ENCODE results near the gene CDC14B.
"Not testable (repeated sequence)": the region's sequence is repeated elsewhere in the genome, so short reads cannot be mapped to it uniquely, and the experiment has no call there.

CDC14B gene

DNA sequence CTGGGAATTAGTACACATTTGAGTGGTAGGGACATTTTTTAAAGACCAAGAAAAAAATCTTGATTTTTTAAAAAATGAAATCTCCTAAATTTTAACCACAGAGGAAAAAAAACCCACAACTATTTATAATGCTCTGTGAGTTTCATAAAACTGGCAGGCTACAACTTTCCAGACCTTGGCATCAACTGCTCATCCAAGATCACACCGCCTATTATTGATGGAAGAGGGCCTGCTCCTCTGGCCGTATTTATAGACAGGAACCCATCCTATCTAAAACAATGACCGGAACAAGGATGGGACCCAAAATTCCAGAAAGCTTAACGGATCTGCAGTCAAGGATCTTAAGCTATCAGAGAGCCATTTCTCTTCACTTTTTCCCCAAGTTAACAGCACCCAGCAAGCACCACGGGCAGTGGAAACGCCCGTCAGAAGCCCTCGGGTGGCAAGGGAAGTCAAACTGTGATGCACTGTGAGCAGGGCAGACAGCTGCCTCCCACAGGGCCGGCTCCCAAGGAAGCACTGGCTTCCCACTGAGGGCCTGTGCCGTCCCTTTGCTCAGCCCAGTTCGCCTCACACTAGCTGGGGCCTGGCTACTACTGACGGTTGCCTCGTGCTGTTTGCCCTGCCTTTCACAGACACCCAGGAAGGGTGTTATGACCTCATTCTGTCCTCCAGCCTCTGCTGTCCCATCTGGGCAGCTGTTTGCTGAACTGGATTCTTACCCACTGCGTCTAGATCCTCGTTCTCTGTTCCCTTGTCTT lies 62.8 kb downstream of the CDC14B start:
- H3K4me3 ChIP-seq (ENCODE audit: low read length), result no peak overlapping the region
- TF ChIP-seq ZNF274 (IDR thresholded peaks at IDR 0.05; ENCODE audit: low read depth, low read length), result no peak

GRCh38 chr9:96555567-96556386 lies 63.9 kb downstream of the CDC14B start:
- no peak overlapping the region for H3K4me3 ChIP-seq (ENCODE audit: low read length)
- no peak for TF ChIP-seq ZNF274 (IDR thresholded peaks at IDR 0.05; ENCODE audit: low read depth, low read length)

DNA sequence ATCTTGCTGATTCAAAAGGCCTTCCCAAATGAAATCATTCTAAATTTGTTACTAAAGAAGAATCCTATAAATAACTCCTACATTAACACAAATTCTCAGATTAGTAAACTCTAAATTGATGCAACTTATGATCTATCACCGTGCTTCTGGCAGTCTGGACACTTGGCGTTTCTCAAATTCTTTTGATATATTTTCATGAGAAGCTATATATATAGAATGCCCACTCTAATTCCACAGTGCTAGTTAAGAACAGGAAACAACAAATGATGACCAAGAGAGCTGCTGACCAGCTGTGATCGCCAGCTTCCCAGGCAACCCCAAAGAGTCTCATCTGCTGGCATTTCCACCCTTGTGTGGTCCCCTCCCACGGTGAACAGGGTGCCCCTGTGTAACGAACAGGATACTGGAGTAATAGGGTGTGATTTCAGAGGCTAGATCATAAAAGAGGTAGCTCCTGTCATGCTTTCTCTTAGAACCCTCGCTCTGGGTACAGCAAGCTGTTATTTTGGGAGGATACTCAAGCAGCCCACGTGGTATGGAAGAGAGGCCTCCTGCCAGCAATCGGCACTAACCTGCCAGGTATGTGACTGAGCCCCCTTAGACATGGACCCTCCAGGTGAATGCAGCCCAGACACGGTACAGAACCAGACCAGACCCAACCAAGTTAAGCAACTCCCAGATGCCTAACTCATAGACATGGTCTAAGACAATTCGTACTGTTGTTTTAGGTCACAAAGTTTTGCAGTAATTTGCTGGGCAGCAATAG lies 64.7 kb downstream of the CDC14B start:
- no peak for TF ChIP-seq ZNF274 (IDR thresholded peaks at IDR 0.05; ENCODE audit: low read depth, low read length)
- H3K4me3 ChIP-seq (ENCODE audit: low read length), result no peak overlapping the region

DNA sequence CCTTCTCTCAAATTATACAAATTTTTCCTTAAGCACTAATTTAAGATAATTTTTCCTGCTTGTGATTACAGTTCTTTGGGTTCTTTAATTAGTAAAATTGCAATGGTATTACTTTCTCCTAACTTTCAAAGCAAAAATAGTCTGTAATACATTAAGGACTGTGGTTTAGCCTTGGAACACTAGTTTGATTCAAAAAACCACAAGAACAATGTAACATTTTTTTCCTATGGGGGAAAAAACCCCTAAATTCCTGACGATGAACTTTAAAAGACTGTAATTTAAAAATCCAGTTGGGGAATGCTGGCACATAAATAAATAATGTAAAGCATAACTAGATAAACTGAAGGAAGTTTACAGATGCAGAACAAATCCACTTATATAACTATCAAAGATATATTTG lies 65.3 kb downstream of the CDC14B start:
- H3K4me3 ChIP-seq (ENCODE audit: low read length), result no peak overlapping the region
- no peak for TF ChIP-seq ZNF274 (IDR thresholded peaks at IDR 0.05; ENCODE audit: low read depth, low read length)

GRCh38 chr9:96553070-96553469 lies 66.6 kb downstream of the CDC14B start:
- TF ChIP-seq ZNF274 (IDR thresholded peaks at IDR 0.05; ENCODE audit: low read depth, low read length), result no peak
- H3K4me3 ChIP-seq (ENCODE audit: low read length), result no peak overlapping the region

- no peak overlapping the region for H3K4me3 ChIP-seq (ENCODE audit: low read length)
- TF ChIP-seq ZNF274 (IDR thresholded peaks at IDR 0.05; ENCODE audit: low read depth, low read length), result no peak
Observed at GRCh38 chr9:96551403-96551802, 68.2 kb downstream of the CDC14B start.

GRCh38 chr9:96550659-96551058 lies 69.0 kb downstream of the CDC14B start:
- TF ChIP-seq ZNF274 (IDR thresholded peaks at IDR 0.05; ENCODE audit: low read depth, low read length), result no peak
- H3K4me3 ChIP-seq (ENCODE audit: low read length), result no peak overlapping the region

DNA sequence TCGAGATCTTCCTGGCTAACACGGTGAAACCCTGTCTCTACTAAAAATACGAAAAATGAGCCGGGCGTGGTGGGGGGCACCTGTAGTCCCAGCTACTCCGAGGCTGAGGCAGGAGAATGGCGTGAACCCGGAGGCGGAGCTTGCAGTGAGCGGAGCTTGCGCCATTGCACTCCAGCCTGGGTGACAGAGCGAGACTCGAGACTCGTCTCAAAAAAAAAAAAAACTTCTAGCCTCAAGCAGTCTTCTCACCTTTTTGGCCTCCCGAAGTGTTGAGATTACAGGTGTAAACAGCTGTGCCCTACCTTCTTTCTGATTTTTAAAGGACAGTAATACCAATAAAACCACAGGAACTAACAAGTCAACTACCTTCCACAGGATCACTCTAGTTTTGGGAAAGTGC lies 76.5 kb downstream of the CDC14B start:
- not testable (repeated sequence) for H3K4me3 ChIP-seq (ENCODE audit: low read length)

DNA sequence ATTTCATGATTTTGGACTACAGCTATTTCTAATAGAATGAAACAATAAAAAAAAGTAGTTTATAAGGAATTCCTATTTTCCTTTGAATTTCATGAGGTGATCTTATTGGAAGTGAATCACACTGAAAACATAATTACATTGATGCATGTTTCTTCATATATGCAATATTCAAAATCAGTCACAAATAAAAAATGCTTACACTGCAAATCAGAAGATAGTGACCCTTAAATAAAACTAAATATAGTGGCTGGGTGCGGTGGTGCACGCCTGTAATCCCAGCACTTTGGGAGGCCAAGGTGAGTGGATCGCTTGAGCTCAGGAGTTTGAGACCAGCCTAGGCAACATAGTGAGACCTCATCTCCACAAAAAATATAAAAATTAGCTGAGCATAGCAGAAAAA lies 79.5 kb downstream of the CDC14B start:
- no peak for TF ChIP-seq ZNF274 (IDR thresholded peaks at IDR 0.05; ENCODE audit: low read depth, low read length)
- no peak overlapping the region for H3K4me3 ChIP-seq (ENCODE audit: low read length)

DNA sequence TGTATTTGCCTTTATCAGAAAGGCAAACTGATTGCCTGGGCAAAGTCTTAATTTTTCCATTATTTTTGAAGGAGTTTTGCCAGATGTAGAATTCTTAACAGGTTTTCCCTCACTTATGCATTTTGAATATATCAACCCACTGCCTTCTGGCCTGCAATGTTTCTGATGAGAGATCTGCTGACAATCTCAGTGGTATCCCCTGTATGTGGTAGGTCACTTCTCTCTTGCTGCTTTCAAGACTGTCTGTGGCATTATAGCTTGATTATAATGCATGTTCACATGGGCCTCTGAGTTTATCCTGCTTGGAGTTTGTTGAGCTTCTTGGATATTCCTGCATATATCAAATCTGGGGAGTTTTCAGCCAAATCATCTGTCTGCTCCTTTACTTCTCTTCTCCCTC lies 87.5 kb downstream of the CDC14B start:
- no peak for TF ChIP-seq ZNF274 (IDR thresholded peaks at IDR 0.05; ENCODE audit: low read depth, low read length)
- no peak overlapping the region for H3K4me3 ChIP-seq (ENCODE audit: low read length)

- no peak overlapping the region for H3K4me3 ChIP-seq (ENCODE audit: low read length)
- TF ChIP-seq ZNF274 (IDR thresholded peaks at IDR 0.05; ENCODE audit: low read depth, low read length), result no peak
Observed at GRCh38 chr9:96524764-96525163, 94.9 kb downstream of the CDC14B start.

GRCh38 chr9:96524045-96524444 lies 95.6 kb downstream of the CDC14B start:
- TF ChIP-seq ZNF274 (IDR thresholded peaks at IDR 0.05; ENCODE audit: low read depth, low read length), result no peak
- no peak overlapping the region for H3K4me3 ChIP-seq (ENCODE audit: low read length)

DNA sequence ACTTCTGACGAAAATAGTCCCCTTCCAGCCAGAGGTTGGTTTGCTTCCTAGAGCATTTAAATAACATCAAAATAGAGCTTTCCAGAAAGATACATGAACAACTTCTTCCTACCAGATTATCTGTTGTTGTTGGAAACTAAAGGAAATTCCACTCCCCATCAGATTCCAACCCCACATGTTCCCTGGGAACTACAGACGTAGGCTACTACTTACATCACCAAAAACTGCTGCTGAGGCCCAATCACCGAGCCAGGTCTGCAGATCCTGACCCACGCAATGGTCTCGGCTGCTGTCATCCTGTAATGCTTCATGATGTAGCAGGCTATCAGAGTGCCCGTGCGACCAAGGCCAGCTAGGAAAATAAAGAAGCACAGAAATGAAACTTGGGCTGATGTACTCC lies 96.3 kb downstream of the CDC14B start:
- H3K4me3 ChIP-seq (ENCODE audit: low read length), result no peak overlapping the region
- no peak for TF ChIP-seq ZNF274 (IDR thresholded peaks at IDR 0.05; ENCODE audit: low read depth, low read length)

GRCh38 chr9:96522366-96522765 lies 97.3 kb downstream of the CDC14B start:
- no peak overlapping the region for H3K4me3 ChIP-seq (ENCODE audit: low read length)
- no peak for TF ChIP-seq ZNF274 (IDR thresholded peaks at IDR 0.05; ENCODE audit: low read depth, low read length)

- TF ChIP-seq ZNF274 (IDR thresholded peaks at IDR 0.05; ENCODE audit: low read depth, low read length), result no peak
- no peak overlapping the region for H3K4me3 ChIP-seq (ENCODE audit: low read length)
Observed at GRCh38 chr9:96519787-96520186, 99.9 kb downstream of the CDC14B start.

Data from GM08714 (cell line).